Gastroesophageal sphincter (tissue), 3 donors: Measurements from ENCODE around the gene LDB2.

Experiments
- EP300 ChIP-seq: sonication (generic); formaldehyde crosslinking; IDR thresholded peaks from one replicate; pipeline ENCODE4 v1.6.1; 2017; ENCODE audit warnings: antibody characterized with exemption, mild to moderate bottlenecking
- POLR2A ChIP-seq, 2 donors: fragments of 450-650 bp; IDR thresholded peaks; one replicate each; pipeline ENCODE4 v1.6.1; 2017; ENCODE audit warnings: antibody characterized with exemption in 2 of 2, mild to moderate bottlenecking in 2 of 2, moderate library complexity in 1 of 2
- POLR2AphosphoS5 ChIP-seq: sonication (generic); formaldehyde crosslinking; IDR thresholded peaks from one replicate; pipeline ENCODE4 v1.6.1; 2017; ENCODE audit warnings: antibody characterized with exemption
- TF ChIP-seq, protein P1 (sequence below), 4 experiments: fragments of 200-600 bp in 2 of 4; fragments of 450-650 bp in 2 of 4; sonication (generic) in 1 of 4; IDR thresholded peaks; one replicate each; pipeline ENCODE4 v1.5.1; 2017 to 2019; ENCODE audit warnings: antibody characterized with exemption in 4 of 4, mild to moderate bottlenecking in 2 of 4, moderate library complexity in 2 of 4

DNA sequence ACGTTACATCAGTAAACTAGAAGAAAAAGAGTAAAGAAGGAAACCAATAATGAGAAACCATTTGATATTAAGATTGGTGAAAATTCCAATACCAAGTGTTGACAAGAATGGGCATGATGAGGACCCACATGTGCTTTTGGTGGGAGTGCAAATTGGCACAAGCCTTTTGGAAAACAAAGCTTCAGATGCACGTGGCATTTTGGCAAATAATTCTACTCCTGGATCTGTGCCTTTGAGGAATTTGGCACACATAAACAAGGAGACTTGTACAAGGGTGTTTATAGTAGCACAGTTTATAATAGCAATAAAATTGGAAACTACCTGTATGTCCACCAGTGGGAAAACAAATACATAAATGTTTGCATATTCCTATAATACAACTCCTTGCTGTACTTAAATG, 347.9 kb downstream of the LDB2 start:
- TF ChIP-seq POLR2A (IDR thresholded peaks at IDR 0.05) (no peak), POLR2AphosphoS5 (no peak), EP300 (no peak)
- TF ChIP-seq, protein P1, sequence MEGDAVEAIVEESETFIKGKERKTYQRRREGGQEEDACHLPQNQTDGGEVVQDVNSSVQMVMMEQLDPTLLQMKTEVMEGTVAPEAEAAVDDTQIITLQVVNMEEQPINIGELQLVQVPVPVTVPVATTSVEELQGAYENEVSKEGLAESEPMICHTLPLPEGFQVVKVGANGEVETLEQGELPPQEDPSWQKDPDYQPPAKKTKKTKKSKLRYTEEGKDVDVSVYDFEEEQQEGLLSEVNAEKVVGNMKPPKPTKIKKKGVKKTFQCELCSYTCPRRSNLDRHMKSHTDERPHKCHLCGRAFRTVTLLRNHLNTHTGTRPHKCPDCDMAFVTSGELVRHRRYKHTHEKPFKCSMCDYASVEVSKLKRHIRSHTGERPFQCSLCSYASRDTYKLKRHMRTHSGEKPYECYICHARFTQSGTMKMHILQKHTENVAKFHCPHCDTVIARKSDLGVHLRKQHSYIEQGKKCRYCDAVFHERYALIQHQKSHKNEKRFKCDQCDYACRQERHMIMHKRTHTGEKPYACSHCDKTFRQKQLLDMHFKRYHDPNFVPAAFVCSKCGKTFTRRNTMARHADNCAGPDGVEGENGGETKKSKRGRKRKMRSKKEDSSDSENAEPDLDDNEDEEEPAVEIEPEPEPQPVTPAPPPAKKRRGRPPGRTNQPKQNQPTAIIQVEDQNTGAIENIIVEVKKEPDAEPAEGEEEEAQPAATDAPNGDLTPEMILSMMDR (IDR thresholded peaks at IDR 0.05), result no peak
